ENCODE results near the gene HUNK.

HUNK gene

GRCh38 chr21:31967334-31967733 is 94.5 kb downstream of the HUNK start:
- no peak for DNase-seq

DNA sequence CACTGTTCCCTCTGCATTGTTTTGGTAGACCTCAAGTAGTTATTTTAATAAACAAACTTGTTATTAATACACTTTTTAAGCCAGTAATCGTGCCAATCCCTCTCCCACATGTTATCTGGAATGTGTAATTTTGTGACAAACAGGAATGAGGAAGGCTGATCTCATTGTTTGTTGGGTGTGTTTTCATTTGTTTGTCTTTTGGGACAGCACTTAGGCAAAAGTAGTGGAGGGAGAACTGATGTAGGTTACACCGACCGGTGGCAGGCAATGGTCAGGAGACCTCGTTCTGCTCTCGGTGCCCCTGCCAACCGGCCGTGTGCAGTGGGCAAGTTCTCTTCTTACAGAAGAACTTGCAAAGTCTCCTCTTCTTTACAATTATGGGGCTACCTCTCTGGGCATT is 99.8 kb downstream of the HUNK start:
- no peak for DNase-seq

GRCh38 chr21:31973402-31973944 is 100.7 kb downstream of the HUNK start:
- DNase-seq = no peak

DNA sequence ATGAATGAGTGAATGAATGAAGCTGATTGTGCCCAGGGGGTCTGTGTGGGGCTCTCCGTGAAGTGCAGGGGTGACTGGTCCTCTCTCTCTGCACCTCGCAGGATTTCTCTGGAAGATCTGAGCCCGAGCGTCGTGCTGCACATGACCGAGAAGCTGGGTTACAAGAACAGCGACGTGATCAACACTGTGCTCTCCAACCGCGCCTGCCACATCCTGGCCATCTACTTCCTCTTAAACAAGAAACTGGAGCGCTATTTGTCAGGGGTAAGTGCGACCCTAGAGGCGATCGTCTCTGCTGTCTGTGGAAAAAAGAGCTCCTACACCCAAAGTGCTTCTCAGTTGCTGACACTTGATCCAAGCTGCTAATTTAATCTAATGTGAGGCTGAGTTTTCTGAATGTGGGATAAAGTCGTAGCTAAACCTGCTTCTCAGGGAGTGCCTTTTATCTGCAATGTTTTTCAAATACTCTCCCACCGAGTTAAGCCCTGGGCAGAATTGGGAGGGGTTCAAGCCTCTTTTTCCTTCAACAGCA is 101.7 kb downstream of the HUNK start:
- peak; percentile 57 for DNase-seq

DNA sequence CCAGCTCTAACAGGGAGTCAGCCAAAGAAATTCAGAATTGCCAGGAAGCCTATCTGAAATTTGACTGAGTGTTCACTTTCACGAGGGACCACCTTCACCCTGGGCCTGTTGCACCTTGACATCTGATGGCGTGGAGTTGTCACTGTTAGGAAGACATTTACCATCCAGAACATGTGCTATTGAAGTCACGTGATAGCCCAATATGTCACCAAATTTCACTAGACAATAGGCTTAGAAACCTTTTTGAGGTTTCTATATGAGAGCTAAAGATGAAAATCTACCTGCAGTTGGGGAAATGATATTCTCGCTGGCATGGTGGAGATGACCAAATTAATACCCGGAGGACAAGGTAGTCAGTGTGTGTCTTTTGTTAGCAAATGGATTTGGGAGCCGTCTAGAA is 102.7 kb downstream of the HUNK start:
- DNase-seq = no peak

- DNase-seq = no peak
Measured at GRCh38 chr21:31977816-31978215, 105.0 kb downstream of the HUNK start.

GRCh38 chr21:31983120-31983519 is 110.3 kb downstream of the HUNK start:
- no peak for DNase-seq

DNA sequence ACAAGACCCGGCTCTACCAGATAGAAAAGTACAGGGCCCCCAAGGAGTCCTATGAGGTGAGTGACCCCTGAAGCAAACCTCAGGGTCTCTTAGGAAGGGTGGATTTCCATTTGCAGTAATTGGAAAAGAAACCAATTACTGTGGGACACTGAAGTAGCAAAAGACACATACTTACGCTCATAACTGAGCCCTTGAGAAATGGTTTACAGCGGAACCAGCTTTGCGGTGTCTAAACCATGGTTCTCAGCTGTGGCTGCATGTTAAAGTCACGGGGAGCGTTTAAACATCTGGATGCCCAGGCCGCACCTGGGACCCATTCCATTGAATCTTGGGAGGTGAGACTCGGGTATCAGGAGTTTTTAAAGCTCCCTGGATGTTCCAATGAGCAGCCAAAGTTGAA is 110.7 kb downstream of the HUNK start:
- DNase-seq = no peak

GRCh38 chr21:31985398-31985797 is 112.6 kb downstream of the HUNK start:
- DNase-seq = no peak

GRCh38 chr21:31986035-31986856 is 113.4 kb downstream of the HUNK start:
- no peak for DNase-seq

- DNase-seq = no peak
Measured at GRCh38 chr21:31987696-31988095, 114.9 kb downstream of the HUNK start.

DNA sequence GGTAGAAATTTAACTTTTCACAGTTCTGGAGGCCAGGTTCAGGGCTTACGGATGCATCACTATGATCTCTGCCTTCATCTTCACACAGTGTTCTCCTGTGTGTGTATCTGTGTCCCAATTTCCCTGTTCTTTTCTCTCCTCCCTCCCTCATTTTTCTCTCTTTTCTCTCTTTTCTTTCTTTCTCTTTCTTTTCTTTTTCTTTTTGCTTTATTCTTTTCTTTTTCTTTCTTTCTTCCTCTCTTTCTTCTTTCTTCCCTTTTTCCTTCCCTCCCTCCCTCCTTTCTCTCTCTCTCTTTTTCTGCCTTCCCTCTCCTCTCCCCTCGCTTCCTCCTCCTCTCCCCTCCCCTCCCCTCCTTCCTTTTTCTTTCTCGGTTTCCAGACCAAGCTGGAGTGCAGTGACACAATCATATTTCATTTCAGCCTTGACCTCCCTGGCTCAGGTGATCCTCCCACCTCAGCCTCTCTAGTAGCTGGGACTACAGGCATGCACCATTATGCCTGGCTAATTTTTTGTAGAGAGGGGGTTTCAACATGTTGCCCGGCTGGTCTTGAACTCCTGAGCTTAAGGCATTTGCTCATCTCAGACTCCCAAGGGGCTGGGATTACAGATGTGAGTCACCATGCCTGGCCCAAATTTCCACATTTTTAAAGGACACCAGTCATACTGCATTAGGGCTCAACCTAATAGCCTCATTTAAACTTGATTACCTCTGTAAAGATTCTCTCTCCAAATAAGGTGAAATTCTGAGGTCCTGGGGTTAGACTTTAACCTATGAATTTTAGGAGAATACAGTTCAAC is 115.9 kb downstream of the HUNK start:
- DNase-seq = no peak

DNA sequence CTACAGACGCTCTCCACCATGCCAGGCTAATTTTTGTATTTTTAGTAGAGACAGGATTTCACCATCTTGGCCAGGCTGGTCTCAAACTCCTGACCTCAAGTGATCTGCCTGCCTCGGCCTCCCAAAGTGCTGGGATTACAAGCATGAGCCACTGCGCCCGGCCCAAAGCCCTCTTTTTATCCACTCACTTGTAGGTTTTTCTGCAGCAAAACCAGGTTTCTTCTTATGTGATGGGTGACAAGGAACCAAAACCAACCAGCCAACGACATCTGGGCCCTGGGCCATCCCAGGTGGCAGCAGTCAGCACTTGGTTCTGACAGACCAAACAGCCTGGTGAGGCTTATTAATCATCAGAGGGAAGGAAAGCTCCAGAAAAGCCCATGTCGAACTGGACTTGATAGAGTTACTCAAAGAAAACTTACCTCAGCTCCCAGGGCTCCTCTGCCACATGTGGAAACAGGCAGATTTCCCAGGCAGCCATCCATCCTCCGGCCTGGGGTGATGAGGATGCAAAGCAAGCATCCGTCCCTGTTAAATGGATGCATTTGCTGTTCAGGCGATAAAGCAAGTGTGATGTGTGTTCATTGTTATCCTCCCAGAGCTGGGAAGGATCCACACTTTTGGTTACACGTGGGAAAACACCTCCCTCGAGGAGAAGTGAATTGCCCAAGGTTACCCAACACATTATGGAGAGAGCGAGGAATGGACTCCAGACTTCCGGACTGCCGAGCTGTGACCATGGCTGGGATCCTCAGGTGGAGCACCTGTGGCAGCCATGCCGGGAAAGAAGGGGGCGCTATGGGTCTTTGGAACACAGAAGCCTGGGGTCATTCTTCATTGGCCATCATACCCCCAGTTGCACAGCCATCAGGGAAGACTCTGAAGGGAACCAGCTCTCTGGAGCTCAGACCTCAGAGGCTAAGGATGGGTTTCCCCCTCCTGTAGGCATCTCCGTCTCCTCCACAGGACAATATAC is 118.8 kb downstream of the HUNK start:
- DNase-seq = no peak

DNA sequence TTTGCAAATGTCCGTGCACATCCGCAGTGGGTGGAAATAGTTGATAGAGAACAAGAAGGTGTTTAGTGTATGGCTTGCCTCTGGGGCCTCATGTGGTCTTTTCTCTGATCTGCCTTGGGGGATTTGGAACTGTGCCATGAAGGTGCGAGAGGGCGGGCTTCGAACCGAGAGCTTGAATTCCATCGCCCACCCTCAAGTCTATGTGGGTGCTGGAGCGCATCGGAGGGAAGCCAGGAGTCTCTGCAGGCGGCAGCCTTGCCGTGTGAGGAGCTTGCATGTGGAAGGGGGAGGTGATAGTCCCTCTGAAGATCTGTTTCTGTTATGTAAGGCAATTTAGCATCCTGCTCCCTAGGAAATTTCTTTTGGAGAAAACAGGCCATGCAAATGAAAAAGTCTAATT is 119.6 kb downstream of the HUNK start:
- no peak for DNase-seq

DNA sequence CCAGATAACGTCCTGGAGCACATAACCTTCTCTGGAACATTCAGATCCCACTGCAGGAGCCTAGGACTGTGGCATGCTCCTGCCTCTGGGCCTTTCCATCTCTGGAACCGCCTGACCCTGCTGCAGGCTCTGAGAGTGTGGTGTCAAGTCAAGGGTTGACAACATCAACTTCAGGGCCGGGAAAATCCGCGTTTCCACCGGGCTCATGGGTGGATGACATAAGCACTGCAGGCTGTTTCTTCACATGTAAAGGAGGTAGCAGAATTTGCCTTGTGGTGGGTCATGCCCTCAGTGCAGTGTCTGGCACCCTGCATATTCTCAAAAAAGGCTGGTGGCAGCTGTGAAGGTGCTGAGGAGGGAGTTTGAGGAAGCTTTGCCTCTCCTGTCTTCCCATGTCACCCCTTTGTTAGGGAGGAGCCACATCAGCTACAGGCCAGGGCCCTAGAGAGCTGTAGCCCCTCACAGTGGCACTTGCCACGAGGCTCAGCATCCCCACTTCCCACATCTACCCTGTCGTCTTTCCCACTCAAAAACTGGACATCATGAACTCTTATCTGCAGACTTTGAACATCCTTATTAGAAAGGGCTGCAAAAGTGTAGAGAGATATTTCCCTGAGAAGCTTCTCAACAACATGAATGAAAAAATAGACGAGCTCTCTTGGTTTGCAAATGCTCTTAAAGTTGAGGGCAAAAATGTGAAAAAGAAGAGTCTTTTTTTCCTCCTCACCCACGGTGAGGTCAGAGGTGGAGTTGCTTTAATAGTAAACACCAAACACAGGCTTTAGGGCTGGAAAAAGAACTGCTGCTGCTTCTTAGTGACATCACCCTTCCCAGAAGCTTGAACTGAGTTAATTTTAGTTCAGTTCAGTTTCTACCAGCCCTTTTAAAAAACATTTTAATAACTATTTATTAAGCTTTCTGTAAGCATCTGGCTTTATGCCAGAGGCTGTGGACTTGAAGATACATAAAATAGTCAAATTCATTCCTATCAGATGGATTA is 121.3 kb downstream of the HUNK start:
- DNase-seq = no peak

- DNase-seq = no peak
Measured at GRCh38 chr21:31997191-31997590, 124.4 kb downstream of the HUNK start.

GRCh38 chr21:31999810-32000468 is 127.1 kb downstream of the HUNK start:
- no peak for DNase-seq

DNA sequence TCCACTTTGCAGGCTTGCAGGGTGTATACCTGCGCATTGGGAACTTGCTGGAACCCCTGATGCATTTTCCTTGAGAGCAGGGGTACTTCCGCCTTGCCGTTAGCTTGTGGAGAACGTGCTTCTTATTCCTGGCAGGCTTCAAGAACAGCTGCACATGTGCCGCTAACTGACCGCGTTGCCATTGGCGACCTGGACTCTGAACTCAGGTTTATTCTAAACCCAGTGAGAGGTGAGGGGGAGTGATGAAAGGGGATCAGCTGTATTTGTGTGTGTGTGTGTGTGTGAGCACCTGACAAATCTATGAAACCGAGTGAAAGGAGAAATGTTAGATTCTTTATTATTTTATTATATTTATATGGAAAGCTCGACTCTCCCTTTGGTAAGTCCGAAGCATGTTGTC is 128.6 kb downstream of the HUNK start:
- DNase-seq = no peak

- no peak for DNase-seq
Measured at GRCh38 chr21:32003411-32003810, 130.6 kb downstream of the HUNK start.

DNA sequence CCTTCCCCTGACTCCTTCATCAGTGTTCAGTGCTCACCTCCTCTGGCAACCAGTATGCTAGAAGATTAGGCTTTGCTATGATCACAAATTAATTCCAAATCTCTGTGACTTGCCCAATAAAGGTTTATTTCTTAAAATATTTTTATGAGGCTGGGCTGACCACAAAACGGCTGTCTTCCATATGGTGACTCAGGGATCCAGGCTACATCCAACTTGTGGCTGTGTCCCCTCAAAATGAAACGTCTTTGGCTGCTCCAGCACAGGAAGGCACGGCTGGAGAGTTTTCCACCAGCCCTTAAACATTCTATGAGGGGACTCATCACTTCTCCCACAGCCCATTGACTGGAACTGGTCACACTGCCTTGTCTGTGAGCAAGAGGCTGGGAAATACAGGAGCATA is 131.5 kb downstream of the HUNK start:
- DNase-seq = no peak

GRCh38 chr21:32007456-32007855 is 134.6 kb downstream of the HUNK start:
- no peak for DNase-seq
